Neural cell (in vitro differentiated cells): ENCODE data around the gene WNT5B.

ENCODE experiments used
- CTCF ChIP-seq: fragments of 450-650 bp; IDR thresholded peaks from 2 replicates; pipeline ENCODE4 v1.5.1; 2014; ENCODE audit warnings: antibody characterized with exemption, mild to moderate bottlenecking, moderate library complexity; ENCODE audit not compliant: poor library complexity, severe bottlenecking
- EP300 ChIP-seq: fragments of 450-650 bp; conservative IDR thresholded peaks from 2 replicates; pipeline ENCODE4 v1.6.1; 2014; ENCODE audit warnings: antibody characterized with exemption, mild to moderate bottlenecking, moderate library complexity; ENCODE audit not compliant: poor library complexity, severe bottlenecking
- EZH2 ChIP-seq: fragments of 200-600, 300-800 bp; shearing (Covaris generic), sonication (generic); IDR thresholded peaks from 2 replicates; pipeline ENCODE4 v1.6.1; 2014; ENCODE audit warnings: antibody characterized with exemption, low read length, borderline replicate concordance, mild to moderate bottlenecking; ENCODE audit not compliant: insufficient read depth, poor library complexity, severe bottlenecking
- MXI1 ChIP-seq: fragments of 450-650 bp; conservative IDR thresholded peaks from 2 replicates; pipeline ENCODE4 v1.6.1; 2014; ENCODE audit warnings: antibody characterized with exemption, mild to moderate bottlenecking; ENCODE audit not compliant: poor library complexity, severe bottlenecking
- POLR2AphosphoS5 ChIP-seq: IDR thresholded peaks from 2 replicates; pipeline ENCODE4 v1.6.1; 2012
- REST ChIP-seq: IDR thresholded peaks from 2 replicates; pipeline ENCODE4 v1.6.1; 2012; ENCODE audit warnings: borderline replicate concordance
- TAF1 ChIP-seq: IDR thresholded peaks from 2 replicates; pipeline ENCODE4 v1.6.1; 2012; ENCODE audit warnings: low read depth

GRCh38 chr12:1620092-1620491 is 8.9 kb upstream of the WNT5B start:
- TF ChIP-seq POLR2AphosphoS5 (no peak), CTCF (no peak), EP300 (no peak), EZH2 (no peak), MXI1 (no peak), TAF1 (no peak), REST (no peak)
